GM19238 (cell line): ENCODE results near the gene ERC2.
"Not testable (repeated sequence)": the region's sequence is repeated elsewhere in the genome, so short reads cannot be mapped to it uniquely, and the experiment has no call there.

Source experiments
- DNase-seq: peaks from one replicate; pipeline ENCODE4 v3.0.0; 2011; ENCODE audit warnings: low spot score; ENCODE audit not compliant: insufficient read length

The ERC2 gene

DNA sequence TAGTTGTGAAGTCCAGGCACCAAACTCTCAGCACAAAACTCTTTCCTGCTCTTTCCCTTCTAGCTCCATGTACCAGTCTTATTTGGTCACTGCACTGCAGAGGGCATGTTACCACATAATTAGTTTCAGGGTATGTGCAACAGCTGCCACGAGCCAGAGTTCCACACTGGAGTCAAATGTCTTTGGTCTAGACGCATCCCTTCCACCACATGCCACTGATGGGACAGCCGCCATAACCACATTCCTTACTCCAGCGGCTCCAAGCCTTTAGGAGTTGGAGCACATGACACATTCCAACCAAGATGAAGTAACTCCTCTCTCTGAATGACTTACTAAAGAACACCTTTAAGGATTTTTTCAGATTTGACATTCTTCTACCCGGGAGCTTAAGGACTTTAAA is 153.4 kb downstream of the ERC2 start:
- no peak for DNase-seq

DNA sequence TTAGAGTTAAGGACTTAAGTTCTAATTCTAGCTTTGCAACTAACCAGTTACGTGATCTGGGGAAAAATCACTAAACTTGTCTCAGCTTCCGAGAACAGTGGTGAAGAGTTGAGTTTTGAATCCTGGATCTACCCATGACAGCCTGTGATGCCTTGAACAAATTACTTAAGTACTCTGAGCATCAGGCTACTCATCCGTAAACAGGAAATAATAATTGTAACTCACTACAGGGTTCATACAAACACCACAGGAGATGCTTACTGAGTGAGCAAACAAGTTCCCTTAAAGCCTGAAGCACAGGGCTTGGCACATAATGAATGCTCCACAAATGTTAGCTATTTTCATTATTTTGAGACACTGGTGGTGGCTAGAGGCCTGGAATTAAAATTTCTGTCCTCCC is 158.8 kb downstream of the ERC2 start:
- no peak for DNase-seq

DNA sequence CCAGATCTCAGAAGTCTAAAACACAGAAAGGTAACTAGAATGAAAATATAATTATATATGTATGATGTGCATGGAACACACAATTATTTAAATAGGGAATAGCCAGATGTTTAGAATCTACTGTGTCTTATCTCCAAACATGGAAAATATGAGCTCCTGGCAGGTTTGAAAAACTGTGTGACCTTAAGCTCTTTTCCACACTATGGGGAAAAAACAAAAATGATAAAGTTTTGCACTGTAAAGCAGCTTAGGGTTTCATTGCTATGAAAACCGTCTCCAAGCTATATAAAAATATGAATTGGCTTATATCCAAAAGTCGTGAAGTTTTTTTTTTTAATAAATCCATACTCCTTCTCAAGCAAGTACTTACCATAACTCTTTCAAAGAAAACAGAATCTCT is 159.8 kb downstream of the ERC2 start:
- DNase-seq: no peak

DNA sequence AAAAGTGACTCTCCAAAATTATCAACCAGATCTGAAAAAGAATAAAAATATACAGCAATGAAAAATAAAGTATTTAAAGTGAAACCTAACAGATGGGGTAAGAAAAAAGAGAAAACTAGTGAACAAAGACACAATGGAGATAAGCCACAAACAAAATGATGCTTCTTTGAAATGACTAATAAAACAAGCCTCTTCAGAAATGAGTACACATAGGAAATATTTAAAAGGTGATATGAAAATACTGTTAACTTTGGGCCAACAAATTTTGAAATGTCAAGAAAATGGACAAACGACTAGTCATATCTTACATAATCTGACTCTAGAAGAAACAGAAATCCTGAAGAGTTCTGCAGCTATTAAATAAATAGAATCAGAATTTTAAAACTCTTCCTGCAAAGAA is 164.2 kb downstream of the ERC2 start:
- no peak for DNase-seq

DNA sequence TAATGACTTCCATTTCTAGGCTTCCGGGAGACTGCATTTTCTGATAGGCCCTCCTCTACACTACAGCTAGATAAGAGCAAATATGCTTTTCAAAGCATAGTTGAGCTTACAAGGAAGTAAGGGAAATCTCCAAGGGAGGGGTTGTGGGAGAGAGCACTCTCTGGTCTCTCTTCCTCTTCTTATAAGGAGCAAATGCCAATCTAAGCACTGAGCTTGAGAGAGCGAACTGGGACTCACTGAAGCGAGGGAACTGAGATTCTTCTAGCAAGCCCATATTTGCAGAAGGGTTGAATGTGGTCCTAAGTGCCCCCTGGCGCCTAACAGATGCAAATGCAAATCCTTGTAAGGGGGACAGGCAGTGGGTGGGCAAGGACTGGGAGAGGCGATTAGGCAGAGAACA is 164.8 kb downstream of the ERC2 start:
- DNase-seq: peak; percentile 4

DNA sequence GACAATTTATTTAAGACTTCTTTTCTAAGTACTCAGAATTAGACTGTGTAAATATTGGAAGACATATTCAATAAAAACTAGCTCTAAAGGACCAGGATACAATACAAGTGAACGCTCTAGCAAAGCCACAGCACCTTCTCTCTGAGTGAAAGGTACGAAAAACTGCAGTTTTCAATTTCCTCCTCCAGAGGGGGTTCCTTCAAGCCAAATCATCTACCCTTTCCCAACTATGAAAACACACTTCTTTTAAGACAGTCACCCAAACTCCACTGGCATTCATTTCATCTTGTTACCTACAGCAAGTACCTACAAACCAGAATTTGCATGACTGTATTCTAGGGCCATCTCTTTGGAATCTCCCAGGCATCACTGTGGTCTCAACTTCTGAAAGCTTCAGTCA is 165.8 kb downstream of the ERC2 start:
- no peak for DNase-seq

DNA sequence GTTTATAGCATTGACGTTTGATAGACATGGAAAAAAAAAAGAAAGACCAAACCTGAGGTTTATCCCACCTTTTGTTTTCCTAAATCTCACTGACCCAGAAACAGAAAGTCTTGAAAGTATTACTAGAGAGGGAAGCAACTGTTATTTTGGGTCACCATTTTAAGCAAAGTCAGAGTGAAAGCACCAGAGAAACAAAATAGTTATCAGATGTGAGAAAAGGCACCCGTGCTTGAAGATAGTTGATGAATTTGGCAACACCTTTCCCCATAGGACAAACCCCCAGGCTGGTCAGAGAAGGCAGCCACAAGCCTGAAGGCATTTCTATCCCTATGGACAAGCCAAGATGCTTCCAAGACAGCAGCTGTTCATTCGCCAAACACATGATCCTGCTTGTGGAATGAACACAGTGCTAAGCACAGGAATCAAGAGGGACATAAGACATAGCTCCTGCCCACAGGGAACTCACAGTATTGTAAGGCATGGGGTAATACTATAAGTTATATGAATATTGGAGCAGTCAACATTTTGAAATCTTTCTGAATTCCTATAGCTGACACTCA is 170.9 kb downstream of the ERC2 start:
- DNase-seq: no peak

DNA sequence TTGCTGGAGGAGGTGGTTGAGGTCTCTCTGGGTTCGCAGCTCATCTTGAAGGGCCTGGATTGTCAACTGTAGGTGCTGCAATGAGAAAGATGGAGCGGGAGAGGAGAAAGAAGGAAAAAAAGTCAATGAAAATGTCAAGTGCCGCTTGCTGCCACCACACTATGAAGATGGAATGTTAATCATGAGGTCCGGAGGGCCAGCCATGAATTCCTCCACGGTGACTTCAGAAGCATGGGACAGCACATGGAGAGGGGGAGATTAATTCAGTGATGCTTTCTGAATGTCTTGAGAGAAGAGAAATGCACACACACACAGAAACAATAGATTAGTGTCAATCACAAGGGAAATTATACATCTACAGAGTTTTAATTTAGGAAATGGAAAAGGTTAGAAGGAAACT is 171.9 kb downstream of the ERC2 start:
- DNase-seq: no peak

DNA sequence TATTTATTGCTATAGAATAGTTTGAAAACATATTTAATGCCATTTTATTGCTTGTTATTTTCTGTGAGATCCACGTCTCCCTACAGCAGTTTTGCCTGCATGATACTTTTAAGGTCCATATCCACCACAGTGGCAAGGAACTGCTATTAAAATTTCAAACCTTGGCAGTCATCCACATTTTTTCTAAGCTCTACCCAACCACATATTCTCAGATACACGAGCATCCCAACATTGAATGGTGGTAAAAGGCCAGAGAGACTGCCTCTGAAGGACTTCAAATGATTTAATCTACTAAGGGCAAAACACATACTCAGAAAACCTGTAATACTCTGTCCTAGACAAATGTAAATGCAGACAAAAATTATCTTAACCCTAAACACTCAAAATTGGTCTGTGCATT is 173.1 kb downstream of the ERC2 start:
- no peak for DNase-seq

DNA sequence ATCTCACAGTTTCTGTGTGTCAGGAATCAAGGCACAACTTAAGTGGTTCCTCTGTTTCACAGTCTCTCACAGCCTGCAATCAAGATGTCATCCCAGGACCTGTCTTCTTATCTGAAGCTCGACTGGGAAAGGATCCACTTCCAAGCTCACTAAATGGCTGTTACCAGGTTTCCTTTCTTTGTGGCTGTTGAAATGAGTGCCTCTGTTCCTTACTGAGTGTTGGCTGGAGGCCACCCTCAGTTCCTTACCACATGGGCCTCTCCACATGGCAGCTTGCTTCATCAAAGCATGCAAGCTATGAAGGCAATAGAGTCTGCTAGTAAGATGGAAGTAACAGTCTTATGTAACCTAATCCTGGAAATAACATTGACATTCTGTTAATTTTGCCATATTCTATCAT is 174.0 kb downstream of the ERC2 start:
- no peak for DNase-seq

DNA sequence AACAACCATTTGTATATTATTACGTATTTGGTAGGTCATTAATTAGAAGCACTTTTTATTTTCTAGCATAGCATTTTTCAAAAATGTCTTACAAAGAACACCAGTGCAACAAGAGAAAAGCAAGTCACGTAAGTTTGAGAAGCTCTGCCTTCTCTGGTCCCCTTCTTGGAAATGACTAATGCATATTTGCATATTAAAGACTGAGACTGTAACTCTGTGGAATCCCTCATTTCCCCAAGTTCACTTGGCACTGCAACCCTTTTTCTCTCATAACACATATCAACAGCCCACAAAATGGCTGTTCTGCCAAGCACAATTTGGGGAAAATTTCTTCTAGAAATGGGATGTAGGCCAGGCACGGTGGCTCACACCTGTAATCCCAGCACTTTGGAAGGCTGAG is 176.3 kb downstream of the ERC2 start:
- no peak for DNase-seq

DNA sequence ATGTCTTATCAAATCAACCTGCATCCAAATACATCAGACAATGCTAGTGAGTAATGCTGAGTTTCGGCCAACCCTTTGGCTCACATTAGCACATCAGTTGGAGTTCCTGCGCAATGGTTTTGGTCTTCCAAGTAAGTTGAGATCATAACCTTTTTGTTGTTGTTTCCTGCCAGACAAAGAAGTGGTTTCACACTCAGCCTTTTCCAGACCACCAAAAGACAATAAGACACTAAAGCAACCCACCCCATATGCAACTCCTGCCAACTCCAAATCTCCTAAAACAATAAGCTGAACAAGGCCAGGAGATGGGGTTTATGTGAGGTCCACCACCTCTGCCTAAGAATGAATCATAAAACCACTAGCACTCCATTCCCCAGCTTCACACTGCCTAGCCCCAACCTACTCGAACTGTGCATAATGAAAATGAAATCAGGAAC is 177.0 kb downstream of the ERC2 start:
- DNase-seq: no peak

DNA sequence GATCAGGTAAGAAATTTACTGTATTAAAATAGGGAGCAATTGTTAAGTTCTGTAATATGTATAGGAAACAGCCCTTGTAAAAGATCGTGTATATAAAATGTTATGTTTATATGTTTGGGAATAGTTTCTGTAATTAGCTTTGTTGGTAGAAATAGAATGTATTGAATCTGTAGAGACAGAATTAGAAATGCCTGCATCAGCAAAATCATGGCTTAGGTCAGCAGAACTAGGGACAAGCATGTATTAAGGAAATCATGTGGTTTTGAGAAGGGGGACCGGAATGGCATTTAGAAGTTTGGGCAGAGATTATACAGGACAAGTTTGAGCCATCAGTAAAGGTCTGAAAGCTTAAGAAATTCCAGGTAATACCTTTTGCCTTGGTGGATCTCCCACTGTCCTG is 177.9 kb downstream of the ERC2 start:
- no peak for DNase-seq

DNA sequence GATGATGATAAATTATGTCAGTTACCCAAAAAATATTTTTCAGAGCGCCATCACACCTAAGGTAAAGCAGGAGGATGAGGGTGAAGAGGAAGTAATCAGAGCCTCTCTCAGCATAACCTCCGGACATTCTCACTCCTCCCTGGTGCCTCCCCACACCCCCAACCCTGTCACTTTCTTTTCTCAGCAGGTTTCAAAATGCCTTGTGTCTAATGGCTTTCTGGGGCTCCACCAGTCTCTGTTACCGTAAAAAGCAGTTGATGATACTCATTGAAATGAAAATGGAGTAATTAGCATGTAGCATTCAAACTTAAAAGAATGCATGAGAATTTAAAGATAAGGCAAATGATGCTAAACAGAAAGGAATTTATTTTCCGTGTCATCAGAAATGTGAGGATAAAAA is 180.0 kb downstream of the ERC2 start:
- DNase-seq: no peak

DNA sequence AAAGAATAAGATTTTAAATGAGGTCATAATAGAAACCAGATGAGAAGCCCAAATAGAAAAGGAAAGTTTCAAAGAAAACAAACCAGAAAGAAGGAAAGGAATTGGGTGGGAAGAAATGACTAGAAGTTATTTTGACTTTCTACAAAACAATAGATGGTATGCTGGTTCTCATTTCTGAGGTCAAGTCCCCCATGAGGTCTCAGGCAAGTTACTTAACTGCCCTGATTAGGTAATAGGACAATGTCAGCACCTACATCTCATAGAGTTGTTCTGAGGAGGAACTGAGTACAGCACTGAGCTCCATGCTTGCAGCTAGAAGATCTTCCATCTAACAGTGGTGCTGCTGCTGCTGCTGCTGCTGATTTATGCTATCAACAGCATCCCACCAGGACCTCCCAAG is 185.9 kb downstream of the ERC2 start:
- no peak for DNase-seq

DNA sequence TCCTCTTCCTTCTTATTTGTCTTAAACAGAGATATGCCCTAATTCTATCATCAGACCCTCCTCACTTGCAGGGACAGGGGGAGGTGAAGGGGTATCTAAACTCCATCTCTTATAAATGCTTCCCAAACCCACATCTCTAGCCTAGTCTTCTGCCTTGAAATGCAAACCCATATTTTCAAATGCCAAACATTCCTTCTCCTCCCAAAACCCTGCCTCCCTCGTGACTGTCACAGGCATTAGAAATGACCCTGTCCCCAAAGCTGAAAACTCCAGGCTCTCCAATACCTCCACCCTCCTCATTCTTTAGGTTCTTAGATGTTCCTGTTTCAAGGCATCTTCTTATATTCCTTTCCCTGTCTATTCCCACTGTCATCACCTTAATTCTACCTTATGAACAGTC is 191.0 kb downstream of the ERC2 start:
- no peak for DNase-seq

DNA sequence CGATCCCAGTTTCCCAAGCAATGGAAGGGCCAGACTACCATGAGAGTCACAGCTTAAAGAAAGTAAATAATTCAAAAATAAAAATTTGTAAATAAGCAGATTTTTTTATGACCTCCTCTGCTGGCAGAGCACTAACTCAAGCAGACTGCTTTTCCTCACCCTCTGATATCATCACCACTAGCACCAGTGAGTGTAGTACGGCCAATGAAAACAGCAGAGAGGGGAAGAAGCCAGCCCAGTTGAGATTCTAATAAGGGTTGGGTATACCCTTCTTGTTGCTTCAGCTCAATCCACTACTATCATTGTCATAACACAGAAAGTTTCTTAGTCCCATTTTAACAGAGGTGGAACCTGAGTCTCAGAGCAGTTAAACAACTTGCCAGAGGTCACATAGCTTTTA is 193.1 kb downstream of the ERC2 start:
- DNase-seq: no peak

DNA sequence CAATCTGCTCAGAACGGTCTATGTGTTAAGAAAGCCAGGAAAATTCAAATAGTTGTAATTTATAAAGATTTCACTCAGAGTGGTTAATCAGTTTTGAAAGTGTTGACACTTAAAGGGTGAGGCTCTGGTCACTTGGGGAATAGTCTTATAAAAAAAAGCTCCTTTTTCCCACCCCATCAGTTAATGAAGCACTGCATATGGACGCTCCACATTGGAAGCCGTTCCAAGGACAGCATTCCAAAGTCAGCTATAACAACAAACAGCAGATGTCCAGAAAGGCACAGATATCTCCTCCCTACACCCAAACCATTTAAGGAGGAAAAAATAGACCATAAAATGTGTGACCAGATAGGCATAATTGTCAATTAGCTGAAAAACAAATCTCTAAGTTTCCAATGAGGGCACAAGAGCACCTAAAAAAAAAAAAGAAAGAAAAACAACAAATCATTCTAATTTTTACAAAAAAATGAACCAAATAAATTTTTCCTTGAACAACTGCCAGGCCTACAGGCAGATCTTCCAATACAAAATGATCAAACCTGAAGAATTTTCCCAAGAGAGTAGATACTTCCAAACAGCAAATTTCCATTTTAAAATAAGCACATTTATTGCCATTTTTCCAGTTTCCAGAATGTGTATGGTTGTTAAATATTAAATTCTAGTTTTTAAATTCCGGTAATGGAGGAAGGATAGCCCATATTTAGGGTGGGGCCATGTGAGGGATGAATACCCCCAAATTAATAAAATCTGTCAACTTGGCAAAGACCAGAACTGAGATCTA is 198.3 kb downstream of the ERC2 start:
- no peak for DNase-seq

DNA sequence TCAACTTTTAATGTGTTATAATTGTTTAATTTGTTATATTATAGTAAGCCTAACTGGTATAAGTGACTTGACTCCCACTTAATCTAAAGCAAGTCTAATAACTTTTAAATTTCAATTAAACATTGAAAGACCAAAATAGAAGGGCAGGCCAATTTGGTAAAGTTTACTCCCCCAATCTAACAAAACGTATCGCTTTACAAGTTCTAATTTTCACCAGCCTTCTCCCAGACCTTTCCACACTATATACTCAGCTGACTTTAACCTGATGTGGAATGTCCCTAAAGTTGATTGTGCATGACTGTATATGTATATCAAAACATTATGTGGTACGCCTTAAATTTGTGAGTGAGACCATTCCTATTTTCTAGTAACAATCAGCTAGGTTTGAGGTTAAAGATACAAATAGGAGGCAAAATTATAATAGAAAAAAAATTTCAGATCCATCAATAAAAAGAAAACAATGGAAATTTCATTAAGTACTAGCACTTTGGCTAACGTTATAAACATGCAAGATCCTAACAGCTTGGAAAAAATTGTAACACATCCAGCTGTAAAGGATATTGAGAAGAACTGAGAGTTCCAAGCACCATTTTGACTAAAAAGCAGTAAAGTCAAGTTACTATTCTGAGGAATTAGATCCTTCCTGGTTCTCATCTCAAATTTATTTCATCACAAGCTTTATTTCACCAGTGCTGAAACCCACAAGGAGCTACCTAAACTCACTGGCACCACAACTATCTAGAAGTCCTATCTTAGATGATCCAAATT is 199.5 kb downstream of the ERC2 start:
- DNase-seq: no peak

DNA sequence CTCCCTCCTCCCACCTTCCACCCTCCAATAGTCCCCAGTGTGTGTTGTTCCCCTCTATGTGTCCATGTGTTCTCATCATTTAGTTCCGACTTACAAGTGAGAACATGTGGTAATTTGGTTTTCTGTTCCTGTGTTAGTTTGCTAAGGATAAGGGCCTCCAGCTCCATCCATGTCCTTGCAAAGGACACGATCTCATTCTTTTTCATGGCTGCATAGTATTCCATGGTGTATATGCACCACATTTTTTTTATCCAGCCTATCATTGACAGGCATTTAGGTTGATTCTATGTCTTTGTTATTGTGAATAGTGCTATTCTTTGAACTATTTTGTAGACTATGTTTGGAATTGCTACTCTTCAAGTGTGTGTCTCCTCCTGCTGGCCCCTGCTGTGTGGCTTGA is 206.4 kb downstream of the ERC2 start:
- not testable (repeated sequence) for DNase-seq

DNA sequence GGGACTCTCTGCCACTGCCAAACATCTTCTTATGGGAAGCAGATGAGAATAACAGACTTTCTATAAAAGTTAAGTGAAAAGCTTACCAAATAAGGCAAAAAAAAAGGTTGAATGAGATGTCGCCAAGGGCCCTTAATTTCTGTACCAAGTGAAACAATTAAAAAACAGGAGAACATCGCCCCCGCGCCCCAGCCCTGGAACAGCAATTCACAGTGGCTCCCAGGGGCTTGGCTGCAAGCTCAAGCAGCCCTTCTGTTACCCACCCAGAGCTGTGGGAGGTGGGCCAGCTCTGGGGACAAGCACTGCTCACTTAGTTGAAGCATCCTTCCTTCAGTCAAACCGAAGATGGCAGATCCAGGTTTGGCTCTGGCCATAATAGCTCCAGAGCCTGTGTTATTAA is 208.0 kb downstream of the ERC2 start:
- DNase-seq: no peak

DNA sequence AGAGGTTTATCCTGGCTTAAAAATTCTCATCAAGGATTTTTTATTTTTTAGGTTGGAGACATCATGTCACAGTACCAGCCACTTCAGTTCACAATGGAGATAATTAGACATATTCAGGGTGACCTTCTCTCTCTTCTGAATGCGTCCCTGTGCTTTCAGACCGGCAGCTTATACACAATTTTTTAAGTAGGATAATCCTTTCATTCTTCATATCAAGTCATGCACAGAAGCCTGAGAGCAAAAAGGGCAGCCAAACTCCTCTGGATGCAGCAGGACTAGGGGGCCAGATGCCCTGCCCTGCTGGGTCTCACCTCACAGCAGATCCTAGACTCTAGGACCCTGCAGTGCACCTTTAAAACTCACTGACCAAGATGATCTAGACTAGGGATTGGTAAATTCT is 210.4 kb downstream of the ERC2 start:
- DNase-seq: no peak

DNA sequence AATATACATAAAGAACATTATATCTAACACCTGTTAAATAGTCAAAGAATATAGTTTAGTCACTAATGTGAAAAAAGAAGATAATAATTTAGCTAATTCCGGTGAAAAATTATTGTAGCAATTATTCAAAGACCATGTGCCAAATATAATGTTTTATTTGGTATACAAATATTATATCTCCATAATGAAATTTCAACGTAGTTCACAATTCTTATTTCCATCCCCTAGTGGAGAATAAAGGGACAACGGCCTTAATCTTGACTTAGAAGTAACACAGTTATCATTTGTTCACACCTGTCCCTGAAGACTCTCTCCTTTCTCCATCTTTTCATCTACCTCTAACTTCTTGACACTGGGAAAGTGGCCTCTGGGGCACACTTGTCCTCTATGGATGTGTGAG is 213.4 kb downstream of the ERC2 start:
- DNase-seq: no peak
